Colonic mucosa (tissue), 4 donors: ENCODE measurements around the gene CDRT4. TPM values are rescaled to one million over a fixed set of nuclear protein-coding genes. Genes with fewer than 3 reads are reported as not detected.
"Not testable (repeated sequence)": the region's sequence is repeated elsewhere in the genome, so short reads cannot be mapped to it uniquely, and the experiment has no call there.

Experiments
- DNase-seq: peaks from one replicate; pipeline ENCODE4 v3.0.0-alpha.2; 2020
- H3K27ac ChIP-seq: fragments of 200-600 bp; one replicate; pipeline ENCODE4 v1.8.0; 2021
- H3K27me3 ChIP-seq: fragments of 200-600 bp; one replicate; pipeline ENCODE4 v1.8.0; 2021
- H3K36me3 ChIP-seq: fragments of 200-600 bp; one replicate; pipeline ENCODE4 v1.8.0; 2021
- H3K4me1 ChIP-seq: fragments of 200-600 bp; one replicate; pipeline ENCODE4 v1.8.0; 2021; ENCODE audit warnings: mild to moderate bottlenecking
- H3K4me3 ChIP-seq: fragments of 200-600 bp; one replicate; pipeline ENCODE4 v1.8.0; 2021
- H3K9ac ChIP-seq, 2 donors: one replicate each; pipeline ENCODE4 v1.7.0; 2013; ENCODE audit warnings: control low read depth in 2 of 2, low read depth in 2 of 2, low read length in 2 of 2
- H3K9me3 ChIP-seq: fragments of 200-600 bp; one replicate; pipeline ENCODE4 v1.8.0; 2021
- CTCF ChIP-seq: fragments of 200-600 bp; IDR thresholded peaks from one replicate; pipeline ENCODE4 v1.8.0; 2022; ENCODE audit warnings: antibody characterized with exemption, mild to moderate bottlenecking
- intact Hi-C: fragments of 100-400 bp; cut with DNase I; formaldehyde crosslinking; loops from one replicate; pipeline ENCODE4 v1.14.1; 2022
- total RNA-seq, 2 donors: library from RNA; stranded (reverse); fragmentation: NEBNext Ultra II Directional in 1 of 2; extraction: Animal tissue kit (Norgen Biotek cat#: 25700) in 1 of 2; gene quantifications; one replicate each; pipeline ENCODE4 v1.2.1, GENCODE V29; 2021
- donor health status: healthy.
- donor health status: DM: no; HTN: no; CAD: no.
- donor health status: DM: no; HTN: no; CAD: no.

Gene CDRT4
- total RNA-seq, 2 donors from 2014 or later: 3.8 to 5.3 TPM

- no peak for TF ChIP-seq CTCF
- no peak for DNase-seq
- H3K4me3 ChIP-seq: no peak overlapping the region
- no peak overlapping the region for H3K27ac ChIP-seq
- no peaks in the 10 kb centered on the region for H3K9me3 ChIP-seq
- H3K36me3 ChIP-seq: no peaks in the 10 kb centered on the region
- H3K9ac ChIP-seq: no peak overlapping the region
- no peaks in the 10 kb centered on the region for H3K27me3 ChIP-seq
- peaks cover 6% of the 10 kb centered on the region for H3K4me1 ChIP-seq
- intact Hi-C loops: no loop called here
These were observed 40.5 kb upstream of the CDRT4 start for GRCh38 chr17:15507896-15508295.

DNA sequence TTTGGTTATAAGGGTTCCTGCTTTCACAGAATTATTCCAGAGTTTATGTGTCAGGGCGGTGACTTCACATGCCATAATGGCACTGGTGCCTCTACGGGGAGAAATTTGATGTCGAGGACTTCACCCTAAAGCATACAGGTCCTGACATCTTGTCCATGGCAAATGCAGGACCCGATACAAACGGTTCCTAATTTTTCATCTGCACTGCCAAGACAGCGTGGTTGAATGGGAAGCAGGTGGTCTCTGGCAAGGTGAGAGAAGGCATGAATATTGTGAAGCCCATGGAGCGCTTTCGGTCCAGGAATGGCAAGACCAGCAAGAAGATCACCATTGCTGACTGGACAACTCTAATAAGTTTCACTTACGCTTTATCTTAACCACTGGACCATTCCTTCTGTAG lies 39.6 kb upstream of the CDRT4 start:
- H3K9ac ChIP-seq: no peak overlapping the region
- H3K4me3 ChIP-seq: no peak overlapping the region
- no peak overlapping the region for H3K27ac ChIP-seq
- intact Hi-C loops: no loop called here
- H3K4me1 ChIP-seq: peaks cover 6% of the 10 kb centered on the region
- H3K27me3 ChIP-seq: no peaks in the 10 kb centered on the region
- H3K9me3 ChIP-seq: no peaks in the 10 kb centered on the region
- H3K36me3 ChIP-seq: no peaks in the 10 kb centered on the region
- no peak for TF ChIP-seq CTCF
- DNase-seq: no peak

GRCh38 chr17:15505708-15506107 lies 38.3 kb upstream of the CDRT4 start:
- H3K36me3 ChIP-seq, intact Hi-C loops, H3K9ac ChIP-seq, H3K4me3 ChIP-seq, H3K27ac ChIP-seq, H3K9me3 ChIP-seq, H3K4me1 ChIP-seq, H3K27me3 ChIP-seq, DNase-seq: not testable (repeated sequence)

DNA sequence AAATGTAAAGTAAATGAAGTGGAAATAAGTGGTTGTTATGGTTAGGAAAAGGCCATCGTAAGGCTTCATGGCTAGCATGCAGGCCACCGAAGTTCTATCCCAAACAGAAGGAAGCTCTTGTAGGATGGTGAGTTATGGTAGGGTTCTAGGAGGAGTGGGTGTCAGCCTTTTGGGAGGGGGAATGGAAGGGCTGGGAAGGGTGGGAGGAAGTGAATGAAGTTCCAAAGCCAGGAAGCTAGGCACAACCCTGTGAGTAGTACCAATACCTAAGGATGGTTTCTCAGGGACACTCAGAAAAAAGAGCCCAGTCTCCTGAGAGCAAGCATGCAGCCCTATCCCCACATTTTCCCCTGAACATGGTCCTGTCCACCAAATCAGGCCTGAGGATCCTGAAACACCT lies 36.3 kb upstream of the CDRT4 start:
- H3K27me3 ChIP-seq: no peaks in the 10 kb centered on the region
- H3K9ac ChIP-seq: no peak overlapping the region
- H3K4me1 ChIP-seq: no peaks in the 10 kb centered on the region
- DNase-seq: no peak
- H3K4me3 ChIP-seq: no peak overlapping the region
- no peaks in the 10 kb centered on the region for H3K9me3 ChIP-seq
- no peaks in the 10 kb centered on the region for H3K36me3 ChIP-seq
- H3K27ac ChIP-seq: no peak overlapping the region
- intact Hi-C loops: no loop called here
- no peak for TF ChIP-seq CTCF

GRCh38 chr17:15502369-15503112 lies 35.1 kb upstream of the CDRT4 start:
- peak; percentile 82 for TF ChIP-seq CTCF
- intact Hi-C loops: loop anchor here (1.0 kb wide), 1 partner anchor 245 kb away; no protein-coding TSS in a partner anchor
- no peak overlapping the region for H3K27ac ChIP-seq
- H3K36me3 ChIP-seq: no peaks in the 10 kb centered on the region
- peak; percentile 86 for DNase-seq
- H3K4me3 ChIP-seq: no peak overlapping the region
- H3K9ac ChIP-seq: peak overlapping the region; percentile 26 to 63
- H3K27me3 ChIP-seq: no peaks in the 10 kb centered on the region
- H3K4me1 ChIP-seq: no peaks in the 10 kb centered on the region
- no peaks in the 10 kb centered on the region for H3K9me3 ChIP-seq

DNA sequence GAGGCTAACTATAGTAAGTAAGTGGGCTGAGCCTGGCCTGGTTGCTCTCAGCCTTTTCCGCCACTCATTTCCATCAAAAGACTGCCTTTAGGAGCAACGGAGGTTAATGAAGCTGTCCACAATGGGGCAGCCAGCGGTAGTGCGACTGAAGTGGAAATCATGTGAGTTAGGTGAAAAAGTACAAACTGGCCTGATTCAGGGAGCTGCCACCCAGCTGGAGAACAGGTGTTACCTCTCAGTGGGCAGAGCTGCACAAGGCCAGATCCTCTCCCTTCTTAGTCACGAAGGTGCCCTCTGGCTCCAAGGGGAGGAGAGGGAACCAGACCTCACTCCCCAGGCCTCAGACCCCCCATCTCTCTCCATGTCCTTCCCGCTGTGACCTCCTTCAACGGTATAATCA lies 34.4 kb upstream of the CDRT4 start:
- intact Hi-C loops: loop anchor here (1.0 kb wide), 1 partner anchor 244 kb away; no protein-coding TSS in a partner anchor
- Histone ChIP-seq H3K9me3 (no peaks in the 10 kb centered on the region), H3K4me1 (no peaks in the 10 kb centered on the region), H3K4me3 (no peak overlapping the region), H3K27ac (no peak overlapping the region), H3K36me3 (no peaks in the 10 kb centered on the region), H3K9ac (peak overlapping the region in 1 of 2 donors; percentile 63), H3K27me3 (no peaks in the 10 kb centered on the region)
- DNase-seq: no peak
- no peak for TF ChIP-seq CTCF
